ENCODE data around the gene SH3BGRL3.
A peak's percentile ranks its signal among the peaks of the same experiment; 100 is the strongest.

Gene SH3BGRL3

GRCh38 chr1:26278303-26278702, 1.6 kb upstream of the SH3BGRL3 start:
- Histone ChIP-seq H3K4me3 (ENCODE audit: low read depth, low read length) (no peak overlapping the region), H3K9ac (ENCODE audit: low read length) (no peak overlapping the region), H3K27ac (ENCODE audit: low read depth, low read length) (no peak overlapping the region), H3K4me1 (ENCODE audit: control insufficient read depth in 1 of 2, insufficient read depth in 2 of 2, low read length in 2 of 2) (peaks cover 17 to 35% of the 10 kb centered on the region in 2 experiments), H3K36me3 (ENCODE audit: control insufficient read depth in 1 of 2, insufficient read depth in 2 of 2, low read length in 2 of 2) (peaks cover 32 to 40% of the 10 kb centered on the region in 2 experiments), H2AFZ (ENCODE audit: insufficient read depth, low read length, poor library complexity) (no peak overlapping the region), H2BK12ac (ENCODE audit: low read length) (no peak overlapping the region), H2AK5ac (ENCODE audit: low read length) (no peak overlapping the region), H3K18ac (ENCODE audit: low read length) (no peak overlapping the region), H2BK120ac (ENCODE audit: insufficient read depth, low read length, poor library complexity) (no peak overlapping the region), H2BK5ac (ENCODE audit: low read depth, low read length, poor library complexity) (no peak overlapping the region), H3K79me2 (ENCODE audit: control insufficient read depth, insufficient read depth, low read length, poor library complexity) (peaks cover 4% of the 10 kb centered on the region), H3K27me3 (ENCODE audit: insufficient read depth, low read length) (no peaks in the 10 kb centered on the region), H4K91ac (ENCODE audit: low read depth, low read length) (no peak overlapping the region), H4K8ac (ENCODE audit: low read depth, low read length) (no peak overlapping the region), H3K4ac (ENCODE audit: low read depth, low read length) (no peak overlapping the region), H3K23ac (ENCODE audit: low read length) (no peak overlapping the region), H4K12ac (ENCODE audit: low read depth, low read length) (no peak overlapping the region), H3K14ac (ENCODE audit: low read length) (no peak overlapping the region), H3K4me2 (ENCODE audit: low read length) (no peak overlapping the region), H3K79me1 (ENCODE audit: low read length) (peaks cover 5% of the 10 kb centered on the region), H3K9me3 (ENCODE audit: insufficient read depth, low read depth, low read length) (peaks cover 2% of the 10 kb centered on the region)
- no peak for DNase-seq
- WGBS (ENCODE audit: extremely low coverage, insufficient coverage, insufficient read length): no CpG with 5 or more reads among the region's 4 CpGs

GRCh38 chr1:26278724-26279455, 996 bp upstream of the SH3BGRL3 start:
- Histone ChIP-seq H3K4me1 (ENCODE audit: control insufficient read depth in 1 of 2, insufficient read depth in 2 of 2, low read length in 2 of 2) (peaks cover 17 to 35% of the 10 kb centered on the region in 2 experiments), H3K4me3 (ENCODE audit: low read depth, low read length) (peak overlapping the region; percentile 91), H4K91ac (ENCODE audit: low read depth, low read length) (no peak overlapping the region), H2AK5ac (ENCODE audit: low read length) (no peak overlapping the region), H3K36me3 (ENCODE audit: control insufficient read depth in 1 of 2, insufficient read depth in 2 of 2, low read length in 2 of 2) (peaks cover 32 to 40% of the 10 kb centered on the region in 2 experiments), H3K27me3 (ENCODE audit: insufficient read depth, low read length) (no peaks in the 10 kb centered on the region), H4K12ac (ENCODE audit: low read depth, low read length) (no peak overlapping the region), H3K9me3 (ENCODE audit: insufficient read depth, low read depth, low read length) (peaks cover 4% of the 10 kb centered on the region), H3K18ac (ENCODE audit: low read length) (no peak overlapping the region), H2BK120ac (ENCODE audit: insufficient read depth, low read length, poor library complexity) (no peak overlapping the region), H3K4ac (ENCODE audit: low read depth, low read length) (no peak overlapping the region), H4K8ac (ENCODE audit: low read depth, low read length) (peak overlapping the region; percentile 61), H3K79me2 (ENCODE audit: control insufficient read depth, insufficient read depth, low read length, poor library complexity) (peaks cover 4% of the 10 kb centered on the region), H3K27ac (ENCODE audit: low read depth, low read length) (no peak overlapping the region), H2BK12ac (ENCODE audit: low read length) (no peak overlapping the region), H3K4me2 (ENCODE audit: low read length) (peak overlapping the region; percentile 70), H3K9ac (ENCODE audit: low read length) (no peak overlapping the region), H2BK5ac (ENCODE audit: low read depth, low read length, poor library complexity) (peak overlapping the region; percentile 0), H3K23ac (ENCODE audit: low read length) (no peak overlapping the region), H3K14ac (ENCODE audit: low read length) (no peak overlapping the region), H2AFZ (ENCODE audit: insufficient read depth, low read length, poor library complexity) (peak overlapping the region; percentile 24), H3K79me1 (ENCODE audit: low read length) (peaks cover 5% of the 10 kb centered on the region)
- no CpG with 5 or more reads among the region's 9 CpGs for WGBS (ENCODE audit: extremely low coverage, insufficient coverage, insufficient read length)
- peak in 1 of 2 donors; percentile 53 for DNase-seq

- peaks cover 17 to 38% of the 10 kb centered on the region in 2 experiments for H3K4me1 ChIP-seq (ENCODE audit: control insufficient read depth in 1 of 2, insufficient read depth in 2 of 2, low read length in 2 of 2)
- WGBS (ENCODE audit: extremely low coverage, insufficient coverage, insufficient read length): no CpG with 5 or more reads among the region's 20 CpGs
- no peak overlapping the region for H3K23ac ChIP-seq (ENCODE audit: low read length)
- no peaks in the 10 kb centered on the region for H3K27me3 ChIP-seq (ENCODE audit: insufficient read depth, low read length)
- H3K79me1 ChIP-seq (ENCODE audit: low read length): peaks cover 5% of the 10 kb centered on the region
- H3K9me3 ChIP-seq (ENCODE audit: insufficient read depth, low read depth, low read length): peaks cover 4% of the 10 kb centered on the region
- H2AK5ac ChIP-seq (ENCODE audit: low read length): peak overlapping the region; percentile 21
- peak overlapping the region; percentile 75 for H3K9ac ChIP-seq (ENCODE audit: low read length)
- H2BK5ac ChIP-seq (ENCODE audit: low read depth, low read length, poor library complexity): peak overlapping the region; percentile 52
- peak overlapping the region; percentile 71 for H4K8ac ChIP-seq (ENCODE audit: low read depth, low read length)
- H2BK120ac ChIP-seq (ENCODE audit: insufficient read depth, low read length, poor library complexity): no peak overlapping the region
- H3K18ac ChIP-seq (ENCODE audit: low read length): peak overlapping the region; percentile 68
- peaks cover 4% of the 10 kb centered on the region for H3K79me2 ChIP-seq (ENCODE audit: control insufficient read depth, insufficient read depth, low read length, poor library complexity)
- H3K14ac ChIP-seq (ENCODE audit: low read length): peak overlapping the region; percentile 83
- H2AFZ ChIP-seq (ENCODE audit: insufficient read depth, low read length, poor library complexity): no peak overlapping the region
- peak overlapping the region; percentile 41 for H3K4ac ChIP-seq (ENCODE audit: low read depth, low read length)
- H2BK12ac ChIP-seq (ENCODE audit: low read length): no peak overlapping the region
- DNase-seq: no peak
- H3K4me3 ChIP-seq (ENCODE audit: low read depth, low read length): peak overlapping the region; percentile 91
- peak overlapping the region; percentile 70 for H3K4me2 ChIP-seq (ENCODE audit: low read length)
- H3K36me3 ChIP-seq (ENCODE audit: control insufficient read depth in 1 of 2, insufficient read depth in 2 of 2, low read length in 2 of 2): peaks cover 37 to 38% of the 10 kb centered on the region in 2 experiments
- peak overlapping the region; percentile 32 for H4K12ac ChIP-seq (ENCODE audit: low read depth, low read length)
- peak overlapping the region; percentile 63 for H3K27ac ChIP-seq (ENCODE audit: low read depth, low read length)
- H4K91ac ChIP-seq (ENCODE audit: low read depth, low read length): peak overlapping the region; percentile 75
Observed at GRCh38 chr1:26280333-26281042, 602 bp downstream of the SH3BGRL3 start.

DNA sequence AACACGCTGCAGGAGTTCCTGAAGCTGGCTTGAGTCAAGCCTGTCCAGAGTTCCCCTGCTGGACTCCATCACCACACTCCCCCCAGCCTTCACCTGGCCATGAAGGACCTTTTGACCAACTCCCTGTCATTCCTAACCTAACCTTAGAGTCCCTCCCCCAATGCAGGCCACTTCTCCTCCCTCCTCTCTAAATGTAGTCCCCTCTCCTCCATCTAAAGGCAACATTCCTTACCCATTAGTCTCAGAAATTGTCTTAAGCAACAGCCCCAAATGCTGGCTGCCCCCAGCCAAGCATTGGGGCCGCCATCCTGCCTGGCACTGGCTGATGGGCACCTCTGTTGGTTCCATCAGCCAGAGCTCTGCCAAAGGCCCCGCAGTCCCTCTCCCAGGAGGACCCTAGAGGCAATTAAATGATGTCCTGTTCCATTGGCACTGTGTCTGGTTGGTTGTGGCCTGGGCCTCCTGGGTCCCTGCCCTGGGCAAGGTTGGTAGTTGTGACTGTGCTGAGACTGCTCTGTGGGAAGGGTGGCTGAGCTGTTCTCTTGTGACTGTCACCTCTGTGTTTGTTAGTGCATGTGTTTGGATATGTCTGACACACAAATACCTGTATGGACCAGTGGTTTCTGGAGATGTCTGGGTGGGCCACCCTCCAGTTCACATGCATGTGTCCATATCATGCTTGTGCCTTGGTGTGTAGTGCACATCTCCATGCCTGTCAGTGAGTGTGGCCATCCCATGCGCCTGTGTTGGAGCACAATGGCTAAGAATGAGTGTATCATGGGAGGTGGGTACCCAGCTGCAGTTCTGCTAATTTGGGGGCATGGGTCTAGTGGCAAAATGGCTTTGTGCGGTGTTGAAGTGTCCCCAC, 1.4 kb downstream of the SH3BGRL3 start:
- no peak overlapping the region for H2BK5ac ChIP-seq (ENCODE audit: low read depth, low read length, poor library complexity)
- H3K9ac ChIP-seq (ENCODE audit: low read length): peak overlapping the region; percentile 19
- no peak overlapping the region for H3K4ac ChIP-seq (ENCODE audit: low read depth, low read length)
- H3K79me1 ChIP-seq (ENCODE audit: low read length): peaks cover 5% of the 10 kb centered on the region
- peak in 1 of 2 donors; percentile 51 for DNase-seq
- peaks cover 17 to 36% of the 10 kb centered on the region in 2 experiments for H3K4me1 ChIP-seq (ENCODE audit: control insufficient read depth in 1 of 2, insufficient read depth in 2 of 2, low read length in 2 of 2)
- no peaks in the 10 kb centered on the region for H3K27me3 ChIP-seq (ENCODE audit: insufficient read depth, low read length)
- no peak overlapping the region for H4K12ac ChIP-seq (ENCODE audit: low read depth, low read length)
- H2AFZ ChIP-seq (ENCODE audit: insufficient read depth, low read length, poor library complexity): no peak overlapping the region
- no peak overlapping the region for H2AK5ac ChIP-seq (ENCODE audit: low read length)
- H3K36me3 ChIP-seq (ENCODE audit: control insufficient read depth in 1 of 2, insufficient read depth in 2 of 2, low read length in 2 of 2): peaks cover 34 to 35% of the 10 kb centered on the region in 2 experiments
- no CpG with 5 or more reads among the region's 5 CpGs for WGBS (ENCODE audit: extremely low coverage, insufficient coverage, insufficient read length)
- H3K9me3 ChIP-seq (ENCODE audit: insufficient read depth, low read depth, low read length): peaks cover 4% of the 10 kb centered on the region
- peak overlapping the region; percentile 10 for H3K4me2 ChIP-seq (ENCODE audit: low read length)
- no peak overlapping the region for H4K91ac ChIP-seq (ENCODE audit: low read depth, low read length)
- H4K8ac ChIP-seq (ENCODE audit: low read depth, low read length): no peak overlapping the region
- no peak overlapping the region for H2BK12ac ChIP-seq (ENCODE audit: low read length)
- H3K4me3 ChIP-seq (ENCODE audit: low read depth, low read length): peak overlapping the region; percentile 14
- H3K27ac ChIP-seq (ENCODE audit: low read depth, low read length): no peak overlapping the region
- no peak overlapping the region for H3K14ac ChIP-seq (ENCODE audit: low read length)
- peaks cover 4% of the 10 kb centered on the region for H3K79me2 ChIP-seq (ENCODE audit: control insufficient read depth, insufficient read depth, low read length, poor library complexity)
- H2BK120ac ChIP-seq (ENCODE audit: insufficient read depth, low read length, poor library complexity): no peak overlapping the region
- H3K23ac ChIP-seq (ENCODE audit: low read length): no peak overlapping the region
- peak overlapping the region; percentile 15 for H3K18ac ChIP-seq (ENCODE audit: low read length)

Data from trophoblast cell (in vitro differentiated cells and primary cell).